Naive B cell (primary cell): ENCODE data around the gene STN1. TPM values are rescaled to one million over a fixed set of nuclear protein-coding genes. Genes with fewer than 3 reads are reported as not detected.
A peak's percentile ranks its signal among the peaks of the same experiment; 100 is the strongest.
"Not testable (repeated sequence)": the region's sequence is repeated elsewhere in the genome, so short reads cannot be mapped to it uniquely, and the experiment has no call there.

Experiments used
- ATAC-seq, 2 donors: fragments of 150-1000 bp; cut with Tn5 transposase; 2 replicates each; pipeline ENCODE4 v1.10.0; 2021; ENCODE audit warnings: low read depth in 2 of 2, mild to moderate bottlenecking in 2 of 2, moderate library complexity in 2 of 2
- DNase-seq: peaks from one replicate; pipeline ENCODE4 v3.0.0; 2022
- H3K27ac Mint-ChIP-seq, 6 donors: one replicate each; pipeline ENCODE4 v1.8.0; 2020 to 2022; ENCODE audit warnings: mild to moderate bottlenecking in 6 of 6, mixed read lengths in 6 of 6, moderate library complexity in 5 of 6, inconsistent platforms in 2 of 6
- H3K27me3 Mint-ChIP-seq, 3 donors: one replicate each; pipeline ENCODE4 v1.8.0; 2021 to 2022; ENCODE audit warnings: mixed read lengths in 3 of 3, mild to moderate bottlenecking in 1 of 3
- H3K36me3 Mint-ChIP-seq, 2 donors: one replicate each; pipeline ENCODE4 v1.8.0; 2020 to 2022; ENCODE audit warnings: mixed read lengths in 2 of 2, inconsistent platforms in 1 of 2, mild to moderate bottlenecking in 1 of 2
- H3K4me1 Mint-ChIP-seq, 3 donors: one replicate each; pipeline ENCODE4 v1.8.0; 2020 to 2022; ENCODE audit warnings: mixed read lengths in 3 of 3, inconsistent platforms in 1 of 3, mild to moderate bottlenecking in 1 of 3, moderate library complexity in 1 of 3
- H3K4me3 Mint-ChIP-seq, 8 donors: one replicate each; pipeline ENCODE4 v1.8.0; 2020 to 2022; ENCODE audit warnings: mild to moderate bottlenecking in 8 of 8, mixed read lengths in 8 of 8, moderate library complexity in 8 of 8, inconsistent platforms in 2 of 8
- H3K9me3 Mint-ChIP-seq, 7 donors: one replicate each; pipeline ENCODE4 v1.8.0; 2020 to 2022; ENCODE audit warnings: mixed read lengths in 7 of 7, mild to moderate bottlenecking in 5 of 7, inconsistent platforms in 2 of 7, moderate library complexity in 1 of 7
- polyA plus RNA-seq, 6 donors: library from polyadenylated mRNA; unstranded; fragments of 300-500 nt; fragmentation: Illumina TruSeq; gene quantifications; one replicate each; pipeline ENCODE4 v1.2.3, GENCODE V29; 2021; ENCODE audit warnings: low read depth in 6 of 6

STN1 gene
- polyA plus RNA-seq, 6 donors from 2014 or later, result 28.6 to 39.0 (median 32.7) TPM

DNA sequence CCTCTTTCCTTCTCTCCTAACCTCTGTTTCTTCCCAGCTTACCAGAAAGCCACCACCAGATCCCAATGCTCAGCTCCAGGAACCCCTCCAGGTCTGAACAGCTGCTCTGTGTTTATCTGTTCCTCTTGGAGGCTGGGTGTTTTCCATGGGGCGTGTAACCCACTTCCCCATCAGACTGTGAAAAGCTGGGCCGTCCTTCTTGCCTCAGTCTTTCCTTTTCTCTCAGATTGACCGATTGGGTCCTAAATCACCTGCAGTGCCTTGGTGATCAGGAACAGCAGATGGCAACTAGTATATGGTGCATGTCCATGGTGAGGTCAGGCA, 67.5 kb downstream of the STN1 start:
- no peak for ATAC-seq
- Mint-ChIP-seq H3K9me3 (no peaks in the 10 kb centered on the region), H3K36me3 (no peaks in the 10 kb centered on the region), H3K4me1 (peaks cover 24 to 25% (median 24%) of the 10 kb centered on the region in 3 donors), H3K27me3 (peaks cover 27 to 49% (median 35%) of the 10 kb centered on the region in 3 donors), H3K4me3 (no peak overlapping the region), H3K27ac (peak overlapping the region in 1 of 6 donors; percentile 33)
- DNase-seq, result no peak

DNA sequence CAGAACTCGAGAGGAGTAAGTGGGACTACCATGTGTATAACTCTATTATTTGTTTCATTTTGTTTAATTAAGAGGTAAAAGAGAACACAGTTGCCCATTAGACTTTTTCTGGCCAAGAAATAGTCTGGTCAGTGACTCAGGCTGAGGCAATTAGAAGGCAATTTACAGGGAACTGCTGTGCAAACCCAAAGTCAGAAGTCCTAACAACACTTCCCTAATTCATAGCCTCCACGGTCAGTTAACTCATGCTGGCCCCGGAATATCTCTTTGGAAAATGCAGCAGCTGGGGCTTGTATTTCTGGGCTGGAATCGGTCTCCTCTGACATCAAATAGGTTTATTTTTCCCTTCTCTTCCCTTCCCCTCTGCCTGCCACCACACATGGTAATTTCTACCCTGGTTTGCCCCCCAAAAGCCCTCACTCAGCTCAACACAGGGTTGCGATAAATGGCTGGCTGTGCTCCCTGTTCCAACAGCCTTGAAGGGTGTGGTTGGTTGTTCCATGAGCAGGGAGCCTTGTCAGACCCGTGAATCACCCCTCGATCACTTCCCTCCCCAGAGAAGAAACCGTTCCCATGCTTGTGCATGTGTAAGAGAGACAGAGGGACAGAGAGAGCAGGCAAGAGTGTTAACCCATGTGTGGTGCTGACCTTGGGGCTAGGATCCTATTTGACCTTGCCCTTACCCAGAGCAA, 68.0 kb downstream of the STN1 start:
- Mint-ChIP-seq H3K27me3 (peaks cover 27 to 49% (median 35%) of the 10 kb centered on the region in 3 donors), H3K4me1 (peaks cover 27 to 29% (median 29%) of the 10 kb centered on the region in 3 donors), H3K27ac (peak overlapping the region in 1 of 6 donors; percentile 81), H3K4me3 (peak overlapping the region in 1 of 8 donors; percentile 45), H3K9me3 (no peaks in the 10 kb centered on the region), H3K36me3 (no peaks in the 10 kb centered on the region)
- no peak for DNase-seq
- no peak for ATAC-seq

DNA sequence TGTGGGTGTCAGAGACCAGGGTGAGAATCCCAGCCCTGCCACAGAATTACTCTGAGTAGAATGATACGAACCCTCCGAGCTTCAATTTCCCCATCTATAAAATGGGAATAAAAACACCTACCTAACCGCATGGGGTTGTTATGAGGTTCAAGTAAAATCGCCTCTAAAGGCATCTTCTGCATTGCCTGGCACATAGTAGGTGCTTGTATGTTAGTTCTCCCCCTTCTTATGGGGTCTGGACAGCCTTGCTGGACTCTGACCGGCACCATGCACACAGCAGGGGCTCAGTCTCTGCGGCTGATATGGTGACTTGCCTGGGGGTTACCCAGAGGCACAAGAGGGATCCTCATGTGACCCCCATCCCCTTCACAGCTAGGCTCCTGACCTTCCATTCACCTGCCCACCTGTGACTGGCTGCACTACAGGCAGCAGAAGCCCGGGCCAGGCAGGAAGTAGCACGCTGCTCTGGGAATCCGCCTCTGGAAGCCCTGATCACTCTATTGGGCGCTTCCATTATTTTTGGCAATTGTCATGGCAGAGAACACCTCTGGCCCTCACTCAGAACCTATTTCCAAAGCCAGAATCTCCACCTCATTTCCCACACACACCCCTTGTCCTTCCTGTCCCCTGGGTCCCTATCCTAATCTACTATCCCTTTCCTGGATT, 68.6 kb downstream of the STN1 start:
- H3K36me3 Mint-ChIP-seq, result no peaks in the 10 kb centered on the region
- no peaks in the 10 kb centered on the region for H3K9me3 Mint-ChIP-seq
- H3K4me3 Mint-ChIP-seq, result no peak overlapping the region
- peaks cover 22 to 44% (median 30%) of the 10 kb centered on the region in 3 donors for H3K27me3 Mint-ChIP-seq
- no peak overlapping the region for H3K27ac Mint-ChIP-seq
- no peak for ATAC-seq
- no peak for DNase-seq
- peaks cover 22 to 29% (median 24%) of the 10 kb centered on the region in 3 donors for H3K4me1 Mint-ChIP-seq

DNA sequence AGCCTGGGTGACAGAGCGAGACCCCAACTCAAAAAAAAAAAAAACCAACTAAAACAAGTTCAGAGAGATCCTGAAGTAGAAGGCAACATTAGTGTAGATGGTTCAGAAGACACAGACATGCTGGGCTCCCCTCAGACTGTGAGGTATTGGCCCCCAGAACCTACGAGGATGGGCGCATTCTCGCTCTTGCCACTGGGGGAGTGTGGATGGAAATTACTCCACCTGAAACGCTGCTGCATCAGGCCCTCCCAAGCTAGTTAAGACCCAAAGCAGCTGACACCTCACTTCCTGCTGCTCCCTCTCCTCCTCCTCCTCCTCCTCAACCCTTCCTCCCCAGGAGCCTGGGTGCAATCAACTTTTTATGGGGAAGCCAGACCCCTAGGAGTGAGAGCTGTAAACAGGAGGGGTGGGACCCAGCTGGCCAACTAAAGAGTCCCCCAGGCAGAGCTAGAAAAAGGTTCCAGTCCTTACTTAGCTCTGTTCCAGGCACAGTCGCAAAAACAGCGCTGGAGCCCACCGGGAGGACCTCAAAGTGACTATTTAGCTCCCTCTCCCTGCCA, 70.0 kb downstream of the STN1 start:
- DNase-seq, result no peak
- peak overlapping the region in 1 of 6 donors; percentile 42 for H3K27ac Mint-ChIP-seq

DNA sequence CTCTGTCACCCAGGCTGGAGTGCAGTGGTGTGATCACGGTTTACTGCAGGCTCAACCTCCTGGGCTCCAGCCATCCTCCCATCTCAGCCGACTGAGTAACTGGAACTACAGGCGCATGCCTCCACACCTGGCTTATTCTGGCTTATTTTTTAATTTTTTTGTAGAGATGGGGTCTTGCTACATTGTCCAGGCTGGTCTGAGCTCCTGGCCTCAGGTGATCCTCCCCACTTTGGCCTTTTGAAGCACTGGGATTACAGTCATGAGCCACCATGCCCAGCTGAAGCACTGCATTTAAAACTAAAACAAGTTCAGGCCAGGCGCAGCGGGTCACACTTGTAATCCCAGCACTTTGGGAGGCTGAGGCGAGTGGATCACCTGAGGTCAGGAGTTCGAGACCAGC, 70.6 kb downstream of the STN1 start:
- H3K9me3 Mint-ChIP-seq, result no peaks in the 10 kb centered on the region
- no peak overlapping the region for H3K4me3 Mint-ChIP-seq
- DNase-seq (no peak), ATAC-seq (no peak)
- peaks cover 17 to 24% (median 20%) of the 10 kb centered on the region in 3 donors for H3K4me1 Mint-ChIP-seq
- H3K27me3 Mint-ChIP-seq, result peaks cover 5 to 28% (median 27%) of the 10 kb centered on the region in 3 donors
- H3K27ac Mint-ChIP-seq, result peak overlapping the region in 1 of 6 donors; percentile 81
- no peaks in the 10 kb centered on the region for H3K36me3 Mint-ChIP-seq

More for the DNA sequence above, 70.0 kb downstream of the STN1 start:
- Mint-ChIP-seq H3K9me3 (no peaks in the 10 kb centered on the region), H3K36me3 (no peaks in the 10 kb centered on the region), H3K4me1 (peaks cover 17 to 24% (median 20%) of the 10 kb centered on the region in 3 donors), H3K27me3 (peaks cover 8 to 34% (median 23%) of the 10 kb centered on the region in 3 donors), H3K4me3 (no peak overlapping the region)
- ATAC-seq, result no peak

DNA sequence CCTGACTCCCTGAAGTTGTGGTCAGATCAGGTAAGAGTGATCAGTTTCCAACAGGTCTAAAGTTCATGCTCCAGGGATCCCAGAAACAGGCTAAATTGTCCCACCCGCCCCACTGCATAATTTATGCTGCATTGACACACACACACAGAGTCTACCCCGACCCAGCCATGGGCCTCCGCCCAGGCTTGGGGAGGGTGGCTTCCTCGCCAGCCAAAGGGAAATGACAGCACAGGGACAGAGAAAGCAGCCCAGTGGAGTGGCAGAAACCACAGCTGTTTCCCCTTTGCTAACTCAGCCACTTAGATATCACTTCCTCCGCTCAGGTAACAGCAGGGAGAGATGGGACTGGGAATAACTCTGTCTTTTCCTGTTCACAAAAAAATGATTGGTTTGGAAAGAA, 72.0 kb downstream of the STN1 start:
- Mint-ChIP-seq H3K36me3 (no peaks in the 10 kb centered on the region), H3K9me3 (no peaks in the 10 kb centered on the region), H3K4me3 (peak overlapping the region; percentile 6 to 85 (median 68)), H3K27me3 (peaks cover 5 to 30% (median 26%) of the 10 kb centered on the region in 3 donors), H3K27ac (peak overlapping the region; percentile 14 to 91 (median 49)), H3K4me1 (peaks cover 17 to 24% (median 24%) of the 10 kb centered on the region in 3 donors)
- DNase-seq, result peak; percentile 46
- peak; percentile 99 for ATAC-seq

DNA sequence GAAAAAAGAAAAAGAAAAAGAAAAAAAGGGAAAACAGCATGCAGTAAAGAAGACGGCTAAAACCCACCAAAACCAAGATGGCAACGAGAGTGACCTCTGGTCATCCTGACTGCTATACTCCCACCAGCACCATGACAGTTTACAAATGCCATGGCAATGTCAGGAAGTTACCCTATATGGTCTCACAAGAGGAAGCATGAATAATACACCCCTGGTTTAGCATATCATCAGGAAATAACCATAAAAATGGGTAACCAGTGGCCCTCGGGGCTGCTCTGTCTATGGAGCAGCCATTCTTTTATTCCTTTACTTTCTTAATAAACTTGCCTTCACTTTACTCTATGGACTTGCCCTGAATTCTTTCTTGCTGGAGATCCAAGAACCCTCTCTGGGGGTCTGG, 72.6 kb downstream of the STN1 start:
- Mint-ChIP-seq H3K4me3 (peak overlapping the region in 4 of 8 donors; percentile 57 to 82 (median 70)), H3K27ac (peak overlapping the region; percentile 11 to 91 (median 48)), H3K27me3 (peaks cover 5 to 32% (median 20%) of the 10 kb centered on the region in 3 donors), H3K4me1 (peaks cover 17 to 24% (median 24%) of the 10 kb centered on the region in 3 donors)
- H3K9me3 Mint-ChIP-seq, DNase-seq, H3K36me3 Mint-ChIP-seq: not testable (repeated sequence)
- peak; percentile 29 to 40 for ATAC-seq

- DNase-seq (no peak), ATAC-seq (no peak)
- Mint-ChIP-seq H3K36me3 (no peaks in the 10 kb centered on the region), H3K9me3 (no peaks in the 10 kb centered on the region), H3K4me3 (peak overlapping the region in 1 of 8 donors; percentile 12), H3K27me3 (peaks cover 0 to 24% (median 9%) of the 10 kb centered on the region in 3 donors), H3K4me1 (peaks cover 17 to 24% (median 24%) of the 10 kb centered on the region in 3 donors), H3K27ac (no peak overlapping the region)
Measured at GRCh38 chr10:103843854-103844570, 74.0 kb downstream of the STN1 start.

DNA sequence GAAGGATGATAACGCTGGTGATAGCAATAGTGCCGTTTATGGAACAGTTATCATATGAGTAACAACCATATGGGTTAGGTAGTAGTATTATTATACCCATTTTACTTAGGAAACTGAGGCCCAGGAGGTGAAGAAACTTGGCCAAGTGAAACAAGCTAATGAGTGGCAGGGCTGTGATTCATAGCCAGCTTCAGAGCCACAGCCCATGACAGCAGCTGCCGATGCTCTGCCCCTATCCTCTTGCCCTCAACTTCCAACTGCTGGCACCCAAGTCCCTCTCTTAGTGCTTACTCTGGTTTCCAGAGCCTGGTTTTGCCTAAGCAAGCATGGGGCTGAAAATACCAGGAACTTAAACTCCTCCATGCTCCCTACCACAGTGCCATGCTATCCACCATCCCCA, 74.9 kb downstream of the STN1 start:
- Mint-ChIP-seq H3K27ac (no peak overlapping the region), H3K36me3 (no peaks in the 10 kb centered on the region), H3K27me3 (peaks cover 0 to 25% (median 0%) of the 10 kb centered on the region in 3 donors), H3K4me3 (no peak overlapping the region), H3K4me1 (peaks cover 17 to 24% (median 19%) of the 10 kb centered on the region in 3 donors), H3K9me3 (no peaks in the 10 kb centered on the region)
- no peak for DNase-seq
- ATAC-seq, result no peak

- Mint-ChIP-seq H3K4me3 (no peak overlapping the region), H3K4me1 (peaks cover 17 to 24% (median 19%) of the 10 kb centered on the region in 3 donors), H3K27me3 (peaks cover 0 to 25% (median 0%) of the 10 kb centered on the region in 3 donors), H3K27ac (peak overlapping the region in 2 of 6 donors; percentile 3 to 58), H3K9me3 (no peaks in the 10 kb centered on the region), H3K36me3 (no peaks in the 10 kb centered on the region)
- no peak for DNase-seq
- no peak for ATAC-seq
Measured at GRCh38 chr10:103842605-103843004, 75.4 kb downstream of the STN1 start.

- Mint-ChIP-seq H3K27ac (no peak overlapping the region), H3K4me3 (no peak overlapping the region), H3K9me3 (no peaks in the 10 kb centered on the region), H3K36me3 (no peaks in the 10 kb centered on the region), H3K27me3 (peaks cover 0 to 21% (median 0%) of the 10 kb centered on the region in 3 donors), H3K4me1 (peaks cover 13 to 19% (median 15%) of the 10 kb centered on the region in 3 donors)
- DNase-seq (no peak), ATAC-seq (no peak)
Measured at GRCh38 chr10:103841519-103841918, 76.5 kb downstream of the STN1 start.

DNA sequence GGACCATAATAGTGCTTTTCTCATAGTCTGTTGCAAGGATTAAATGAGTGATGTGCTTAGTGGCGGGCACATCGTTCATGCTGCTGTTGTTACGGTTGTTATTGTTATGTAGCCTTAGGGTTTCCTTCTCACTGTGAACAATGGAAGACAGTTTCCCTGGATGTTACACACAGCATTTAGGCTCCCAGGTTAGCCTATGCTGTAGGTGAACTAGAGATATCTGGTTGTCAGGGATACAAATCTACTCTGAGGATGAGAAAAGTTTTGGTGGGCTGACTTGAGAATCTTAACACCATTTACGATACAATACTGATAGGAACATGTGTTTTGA, 77.3 kb downstream of the STN1 start:
- DNase-seq (no peak), ATAC-seq (no peak)
- Mint-ChIP-seq H3K9me3 (no peaks in the 10 kb centered on the region), H3K36me3 (no peaks in the 10 kb centered on the region), H3K27me3 (peaks cover 0 to 18% (median 0%) of the 10 kb centered on the region in 3 donors), H3K27ac (no peak overlapping the region), H3K4me3 (no peak overlapping the region), H3K4me1 (peaks cover 5 to 11% (median 8%) of the 10 kb centered on the region in 3 donors)
